HG03039 (cell line): ENCODE results near the gene DXO.
"Not testable (repeated sequence)": the region's sequence is repeated elsewhere in the genome, so short reads cannot be mapped to it uniquely, and the experiment has no call there.

ENCODE experiments used
- ATAC-seq: cut with Tn5 transposase; IDR thresholded peaks from one replicate; pipeline ENCODE4 v1.9.1; 2021; ENCODE audit warnings: mild to moderate bottlenecking, moderate library complexity; ENCODE audit not compliant: unreplicated experiment

The DXO gene

DNA sequence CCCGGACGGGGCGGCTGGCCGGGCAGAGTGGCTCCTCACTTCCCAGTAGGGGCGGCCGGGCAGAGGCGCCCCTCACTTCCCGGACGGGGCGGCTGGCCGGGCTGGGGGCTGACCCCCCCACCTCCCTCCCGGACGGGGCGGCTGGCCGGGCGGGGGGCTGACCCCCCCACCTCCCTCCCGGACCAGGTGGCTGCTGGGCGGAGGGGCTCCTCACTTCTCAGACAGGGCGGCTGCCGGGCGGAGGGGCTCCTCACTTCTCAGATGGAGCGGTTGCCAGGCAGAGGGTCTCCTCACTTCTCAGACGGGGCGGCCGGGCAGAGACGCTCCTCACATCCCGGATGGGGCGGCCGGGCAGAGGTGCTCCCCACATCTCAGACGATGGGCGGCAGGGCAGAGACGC, 39.8 kb downstream of the DXO start:
- not testable (repeated sequence) for ATAC-seq

DNA sequence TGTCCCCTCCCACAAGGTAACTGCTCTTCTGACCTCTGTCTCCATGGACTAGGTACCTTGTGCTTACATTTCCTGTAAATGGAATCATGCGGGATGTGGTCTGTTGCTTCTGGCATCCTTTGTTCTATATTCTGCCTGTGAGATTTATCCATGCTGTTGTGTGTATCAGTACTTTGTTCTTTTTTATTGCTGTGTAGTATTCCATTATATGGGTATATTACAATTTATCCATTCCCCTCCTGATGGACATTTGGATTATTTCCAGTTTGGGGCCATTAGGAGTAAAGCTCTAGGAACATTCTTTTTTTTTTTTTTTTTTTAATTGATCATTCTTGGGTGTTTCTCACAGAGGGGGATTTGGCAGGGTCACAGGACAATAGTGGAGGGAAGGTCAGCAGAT, 41.0 kb downstream of the DXO start:
- ATAC-seq: no peak

DNA sequence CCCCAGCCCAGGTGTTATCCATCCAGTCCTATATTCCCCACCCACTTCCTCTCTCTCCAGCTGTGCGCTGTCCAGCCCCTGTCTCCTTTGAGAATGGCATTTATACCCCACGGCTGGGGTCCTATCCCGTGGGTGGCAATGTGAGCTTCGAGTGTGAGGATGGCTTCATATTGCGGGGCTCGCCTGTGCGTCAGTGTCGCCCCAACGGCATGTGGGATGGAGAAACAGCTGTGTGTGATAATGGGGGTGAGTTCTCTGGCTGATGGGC, 43.3 kb downstream of the DXO start:
- ATAC-seq: no peak

DNA sequence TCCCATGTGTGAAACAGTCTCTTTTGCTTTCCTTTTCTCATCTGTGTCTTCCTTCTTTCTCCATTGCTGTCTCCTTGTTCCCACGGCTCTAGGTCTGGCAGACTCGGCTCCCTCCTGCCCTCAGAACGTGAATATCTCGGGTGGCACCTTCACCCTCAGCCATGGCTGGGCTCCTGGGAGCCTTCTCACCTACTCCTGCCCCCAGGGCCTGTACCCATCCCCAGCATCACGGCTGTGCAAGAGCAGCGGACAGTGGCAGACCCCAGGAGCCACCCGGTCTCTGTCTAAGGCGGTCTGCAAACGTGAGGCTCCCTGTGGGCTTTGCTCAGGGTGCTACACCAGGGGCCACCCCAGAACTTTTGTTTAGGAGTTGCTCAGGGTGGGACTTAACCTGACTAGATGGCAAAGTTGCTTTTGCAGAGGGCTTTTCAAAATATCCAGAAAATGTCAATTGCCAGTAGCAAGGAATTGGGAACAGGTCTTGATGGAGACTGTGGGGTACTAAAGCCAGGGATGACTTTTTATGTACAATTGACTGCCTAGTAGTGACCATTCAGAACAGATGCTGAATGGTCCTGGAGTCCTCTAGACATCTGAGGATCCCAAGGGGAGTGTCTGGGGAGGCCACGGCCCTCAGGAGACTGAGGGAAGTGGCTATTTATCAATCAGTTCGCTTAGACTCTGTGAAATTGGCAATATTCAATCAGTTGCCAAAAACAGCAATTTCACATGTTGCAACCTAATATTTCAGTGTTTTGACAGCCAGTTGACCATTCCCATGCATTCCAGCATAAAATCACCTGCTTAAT, 43.9 kb downstream of the DXO start:
- ATAC-seq: no peak

DNA sequence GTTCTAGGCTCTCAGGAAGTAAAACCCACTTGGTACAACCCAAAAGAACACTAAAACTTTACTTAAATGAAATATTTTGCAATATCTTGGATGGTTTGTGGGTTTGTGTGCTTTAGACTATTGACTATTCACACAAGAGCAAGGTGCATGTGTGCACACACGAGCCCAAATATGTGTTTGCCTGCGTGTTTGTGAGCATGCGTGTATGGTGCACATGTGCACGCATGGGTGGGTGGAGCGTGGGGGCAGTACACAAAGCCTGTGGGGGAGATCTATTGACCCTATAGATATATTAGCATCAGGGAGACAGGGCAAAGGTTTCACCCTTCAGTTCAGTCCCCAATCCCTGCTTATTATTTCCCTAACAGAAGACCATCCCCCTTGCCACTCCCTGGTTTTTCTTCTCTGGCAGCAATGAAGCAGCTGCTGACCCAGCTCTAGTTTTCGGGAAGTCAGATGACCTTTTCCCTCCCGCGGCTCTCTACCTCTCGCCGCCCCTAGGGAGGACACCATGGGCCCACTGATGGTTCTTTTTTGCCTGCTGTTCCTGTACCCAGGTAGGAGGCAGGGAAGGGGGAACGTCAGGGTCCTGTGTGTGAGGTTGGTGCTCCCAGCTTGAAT, 44.6 kb downstream of the DXO start, which contains the start of gene C2:
Gene C2 (plus strand): TSS at position 476 of the 621 bp plus-strand sequence. CDS start 36 bp downstream, at position 512.
- no peak for ATAC-seq

DNA sequence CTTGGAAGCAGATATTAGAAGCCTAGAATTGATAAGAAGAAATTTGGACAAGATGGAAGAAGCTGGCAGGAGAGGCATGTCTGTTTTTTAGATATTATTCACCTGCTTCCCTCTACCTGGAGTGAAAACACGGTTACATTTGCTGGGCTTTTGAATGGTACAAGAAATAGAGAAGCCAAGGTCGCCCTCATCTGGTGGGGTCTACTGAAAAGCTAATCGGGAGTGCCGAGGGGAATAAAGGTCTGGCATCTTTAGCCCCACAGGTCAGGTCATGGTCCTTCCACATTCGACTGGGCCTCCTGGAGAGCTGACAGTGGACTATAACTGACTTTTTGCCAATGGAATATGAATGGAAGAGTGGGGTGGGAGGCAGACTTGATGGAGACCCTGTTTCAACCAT, 49.0 kb downstream of the DXO start:
- ATAC-seq: no peak

DNA sequence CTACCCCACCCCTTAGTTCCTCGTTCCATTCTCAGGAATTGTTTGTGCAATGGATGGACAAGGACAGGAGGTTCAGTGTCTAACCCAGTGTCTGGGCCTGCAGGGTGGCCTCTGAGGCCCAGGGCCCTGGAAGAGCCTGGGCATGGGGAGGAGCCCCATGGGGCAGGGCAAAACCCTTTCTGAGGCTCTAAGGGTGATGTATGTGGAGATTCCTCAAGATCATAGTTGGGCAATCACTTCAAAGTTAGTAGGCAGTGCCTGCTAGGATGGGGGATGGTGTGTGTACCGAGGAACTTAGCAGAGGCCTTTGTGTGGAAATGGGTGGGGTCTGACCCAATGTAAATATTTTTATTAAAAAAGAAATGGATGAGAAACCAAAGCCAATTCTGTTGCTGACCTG, 51.1 kb downstream of the DXO start:
- ATAC-seq: no peak
